Lung (tissue), 12 donors: ENCODE measurements around the gene ALK. TPM values are rescaled to one million over a fixed set of nuclear protein-coding genes. Genes with fewer than 3 reads are reported as not detected.

ENCODE experiments used
- ATAC-seq: fragments of 200-7000 bp; cut with Tn5 transposase; one replicate; pipeline ENCODE4 v1.9.1; 2020; ENCODE audit warnings: moderate number of reproducible peaks; ENCODE audit not compliant: insufficient read depth, low FRiP score
- DNase-seq, 3 donors: peaks; one replicate each; pipeline ENCODE4 v3.0.0-alpha.2; 2013 to 2017
- H3K27ac ChIP-seq, 2 donors: one replicate each; pipeline ENCODE4 v1.5.1; 2013; ENCODE audit warnings: mild to moderate bottlenecking in 2 of 2, moderate library complexity in 2 of 2, control low read depth in 1 of 2, inconsistent platforms in 1 of 2, low read depth in 1 of 2, low read length in 1 of 2
- H3K27me3 ChIP-seq, 3 donors: one replicate each; pipeline ENCODE4 v1.5.1; 2013; ENCODE audit warnings: low read length in 2 of 3; ENCODE audit not compliant: control insufficient read depth in 3 of 3, insufficient read depth in 3 of 3
- H3K36me3 ChIP-seq, 4 donors: one replicate each; pipeline ENCODE4 v1.5.1; 2013; ENCODE audit warnings: low read length in 4 of 4, mild to moderate bottlenecking in 1 of 4, moderate library complexity in 1 of 4; ENCODE audit not compliant: control insufficient read depth in 4 of 4, insufficient read depth in 4 of 4
- H3K4me1 ChIP-seq, 5 donors: one replicate each; pipeline ENCODE4 v1.5.1; 2013; ENCODE audit warnings: low read length in 5 of 5, mild to moderate bottlenecking in 2 of 5, moderate library complexity in 1 of 5; ENCODE audit not compliant: control insufficient read depth in 5 of 5, insufficient read depth in 5 of 5
- H3K4me3 ChIP-seq: one replicate; pipeline ENCODE4 v1.5.1; 2013; ENCODE audit warnings: mild to moderate bottlenecking, control low read depth, moderate library complexity
- H3K9ac ChIP-seq, 2 donors: one replicate each; pipeline ENCODE4 v1.5.1; 2013; ENCODE audit warnings: low read length in 2 of 2, control low read depth in 1 of 2; ENCODE audit not compliant: insufficient read depth in 1 of 2
- H3K9me3 ChIP-seq, 4 donors: one replicate each; pipeline ENCODE4 v1.5.1; 2013; ENCODE audit warnings: low read length in 3 of 4, mild to moderate bottlenecking in 1 of 4, moderate library complexity in 1 of 4; ENCODE audit not compliant: control insufficient read depth in 4 of 4, insufficient read depth in 3 of 4
- WGBS, 2 donors: extraction: QIAGEN DNeasy Blood & Tissue Kit; methylation state at CpG; one replicate each; pipeline ENCODE4 v1.1.7; 2013; 5-methylcytosine and 5-hydroxymethylcytosine counted together
- polyA plus RNA-seq, 2 donors: library from polyadenylated mRNA; stranded (reverse); fragments of 200-250 nt; gene quantifications; one replicate each; pipeline ENCODE4 v1.2.1, GENCODE V29; 2013
- total RNA-seq, 2 donors: library from RNA; depleted of rRNA in 1 of 2; stranded (reverse); fragments of >200 nt in 1 of 2; gene quantifications; one replicate each; pipeline ENCODE4 v1.2.1, GENCODE V29; 2014 to 2021
- TF ChIP-seq, protein P1 (sequence below): IDR thresholded peaks from 2 replicates; pipeline ENCODE4 v1.5.1; 2012; ENCODE audit warnings: mild to moderate bottlenecking; ENCODE audit errors: control extremely low read depth, extremely low read depth
- donor health status: control.
- donor health status: control.
- donor health status: Bipolar disorder and iron deficiency.
- donor health status: healthy.
- donor health status: DM: yes; HTN: yes; CAD: no.

Gene ALK
- total and polyA plus RNA-seq, 4 donors: 0.09 to 0.25 (median 0.10) TPM; not detected in 1

- no peaks in the 10 kb centered on the region for H3K36me3 ChIP-seq
- H3K27me3 ChIP-seq: no peaks in the 10 kb centered on the region
- DNase-seq: no peak
- H3K4me1 ChIP-seq: no peaks in the 10 kb centered on the region
- no peak overlapping the region for H3K27ac ChIP-seq
- no peak overlapping the region for H3K4me3 ChIP-seq
- TF ChIP-seq, protein P1, sequence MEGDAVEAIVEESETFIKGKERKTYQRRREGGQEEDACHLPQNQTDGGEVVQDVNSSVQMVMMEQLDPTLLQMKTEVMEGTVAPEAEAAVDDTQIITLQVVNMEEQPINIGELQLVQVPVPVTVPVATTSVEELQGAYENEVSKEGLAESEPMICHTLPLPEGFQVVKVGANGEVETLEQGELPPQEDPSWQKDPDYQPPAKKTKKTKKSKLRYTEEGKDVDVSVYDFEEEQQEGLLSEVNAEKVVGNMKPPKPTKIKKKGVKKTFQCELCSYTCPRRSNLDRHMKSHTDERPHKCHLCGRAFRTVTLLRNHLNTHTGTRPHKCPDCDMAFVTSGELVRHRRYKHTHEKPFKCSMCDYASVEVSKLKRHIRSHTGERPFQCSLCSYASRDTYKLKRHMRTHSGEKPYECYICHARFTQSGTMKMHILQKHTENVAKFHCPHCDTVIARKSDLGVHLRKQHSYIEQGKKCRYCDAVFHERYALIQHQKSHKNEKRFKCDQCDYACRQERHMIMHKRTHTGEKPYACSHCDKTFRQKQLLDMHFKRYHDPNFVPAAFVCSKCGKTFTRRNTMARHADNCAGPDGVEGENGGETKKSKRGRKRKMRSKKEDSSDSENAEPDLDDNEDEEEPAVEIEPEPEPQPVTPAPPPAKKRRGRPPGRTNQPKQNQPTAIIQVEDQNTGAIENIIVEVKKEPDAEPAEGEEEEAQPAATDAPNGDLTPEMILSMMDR: no peak
- no peaks in the 10 kb centered on the region for H3K9me3 ChIP-seq
- H3K9ac ChIP-seq: no peak overlapping the region
- ATAC-seq: no peak
- 56 to 97% methylated on average over 1 of the region's 1 CpG for WGBS, 2 donors
These were observed 139.3 kb downstream of the ALK start for GRCh38 chr2:29782087-29782486.

GRCh38 chr2:29780906-29781305, 140.5 kb downstream of the ALK start:
- TF ChIP-seq, protein P1: no peak
- H3K9me3 ChIP-seq: no peaks in the 10 kb centered on the region
- H3K4me1 ChIP-seq: no peaks in the 10 kb centered on the region
- no peak overlapping the region for H3K9ac ChIP-seq
- DNase-seq: no peak
- no peak for ATAC-seq
- H3K36me3 ChIP-seq: no peaks in the 10 kb centered on the region
- H3K4me3 ChIP-seq: no peak overlapping the region
- no peaks in the 10 kb centered on the region for H3K27me3 ChIP-seq
- 77 to 82% methylated on average over 1 of the region's 1 CpG for WGBS, 2 donors
- H3K27ac ChIP-seq: no peak overlapping the region

- WGBS, 2 donors: 48 to 70% methylated on average over 2 of the region's 2 CpGs
- no peak for DNase-seq
- no peaks in the 10 kb centered on the region for H3K4me1 ChIP-seq
- ATAC-seq: no peak
- H3K27ac ChIP-seq: no peak overlapping the region
- H3K9ac ChIP-seq: no peak overlapping the region
- H3K9me3 ChIP-seq: no peaks in the 10 kb centered on the region
- no peak overlapping the region for H3K4me3 ChIP-seq
- TF ChIP-seq, protein P1: no peak
- no peaks in the 10 kb centered on the region for H3K36me3 ChIP-seq
- H3K27me3 ChIP-seq: no peaks in the 10 kb centered on the region
These were observed 144.2 kb downstream of the ALK start for GRCh38 chr2:29777161-29777560.

DNA sequence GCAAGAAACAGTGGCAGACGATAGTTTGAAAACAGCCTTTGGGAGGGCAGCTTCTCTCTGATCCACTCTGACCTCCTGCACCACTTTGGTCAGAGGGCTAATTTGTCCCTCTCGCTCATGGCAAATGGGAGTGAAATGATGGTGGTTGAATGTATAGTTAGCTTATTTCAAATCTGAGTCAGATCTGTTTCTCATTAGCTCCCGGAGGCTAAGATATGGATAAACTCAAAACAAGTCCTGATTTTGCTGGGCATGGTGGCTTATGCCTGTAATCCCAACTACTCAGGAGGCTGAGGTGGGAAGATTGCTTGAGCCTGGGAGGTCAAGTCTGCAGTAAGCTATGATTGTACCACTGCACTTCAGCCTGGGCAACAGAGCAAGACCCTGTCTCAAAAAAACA, 145.0 kb downstream of the ALK start:
- 60 to 87% methylated on average over 3 of the region's 3 CpGs for WGBS, 2 donors
- H3K9ac ChIP-seq: no peak overlapping the region
- DNase-seq (no peak), ATAC-seq (no peak)
- TF ChIP-seq, protein P1: no peak
- no peak overlapping the region for H3K27ac ChIP-seq
- no peak overlapping the region for H3K4me3 ChIP-seq
- H3K9me3 ChIP-seq: no peaks in the 10 kb centered on the region
- H3K27me3 ChIP-seq: no peaks in the 10 kb centered on the region
- no peaks in the 10 kb centered on the region for H3K4me1 ChIP-seq
- no peaks in the 10 kb centered on the region for H3K36me3 ChIP-seq
